ENCODE measurements around the gene MIPEP.

The MIPEP gene

DNA sequence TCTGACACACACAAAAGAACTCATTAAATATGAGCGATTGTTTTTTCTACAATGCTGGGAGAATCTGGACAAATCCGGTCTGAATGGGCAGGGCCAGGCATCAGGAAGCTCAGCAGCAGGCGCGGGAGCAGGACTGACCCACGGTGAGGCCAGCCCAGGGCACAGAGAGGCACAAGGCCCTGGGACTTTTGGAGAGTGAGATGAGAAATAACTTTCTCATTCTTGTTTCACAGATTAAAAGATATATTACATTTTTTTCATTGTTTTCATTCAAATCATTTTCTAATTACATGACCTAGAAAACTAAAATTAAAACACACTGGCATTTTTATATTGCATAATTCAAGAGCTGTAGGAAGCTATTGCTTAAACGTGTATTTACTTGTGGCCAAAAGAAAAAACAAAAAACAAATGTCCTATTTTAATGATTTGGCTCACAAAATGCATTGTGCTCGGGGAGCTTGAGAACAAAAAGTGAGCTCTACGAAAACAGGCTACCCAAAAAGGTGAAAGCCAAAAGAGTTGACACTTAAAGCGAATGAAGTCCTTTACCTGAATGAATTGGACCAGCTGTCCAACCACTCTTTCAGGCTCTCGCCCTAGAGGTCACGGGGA, 185.8 kb downstream of the MIPEP start:
- Histone ChIP-seq H3K4me1 (ENCODE audit: control insufficient read depth in 1 of 2, insufficient read depth in 1 of 2, low read depth in 1 of 2, low read length in 1 of 2) (peaks cover 3 to 4% of the 10 kb centered on the region in 2 experiments), H3K36me3 (no peaks in the 10 kb centered on the region), H3K27ac (no peak overlapping the region), H3K9me3 (no peaks in the 10 kb centered on the region), H3K4me3 (ENCODE audit: low read depth in 1 of 2, low read length in 1 of 2) (no peak overlapping the region), H3K27me3 (no peaks in the 10 kb centered on the region)
- TF ChIP-seq CTCF (IDR thresholded peaks at IDR 0.05), result no peak

DNA sequence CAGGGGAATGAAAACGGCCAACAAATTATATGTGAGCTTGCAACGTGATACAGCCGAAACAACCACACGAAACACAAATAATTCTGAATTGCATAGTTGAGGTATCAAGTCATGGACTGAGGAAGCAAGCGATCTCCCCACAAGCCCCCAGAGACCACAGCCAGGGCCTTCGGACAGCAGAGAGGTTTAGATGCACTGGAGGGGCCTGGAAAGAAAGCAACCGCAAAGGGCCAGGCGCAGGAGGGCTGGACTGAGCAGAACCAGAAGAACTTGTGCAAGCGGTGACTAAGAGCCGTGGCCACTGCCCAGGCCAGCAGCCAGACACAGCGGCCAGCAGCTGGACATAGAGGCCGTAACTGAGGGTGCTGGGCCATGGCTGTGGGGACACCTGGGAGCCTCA, 187.6 kb downstream of the MIPEP start:
- Histone ChIP-seq H3K27ac (no peak overlapping the region), H3K4me1 (ENCODE audit: control insufficient read depth in 1 of 2, insufficient read depth in 1 of 2, low read depth in 1 of 2, low read length in 1 of 2) (peaks cover 3 to 4% of the 10 kb centered on the region in 2 experiments), H3K27me3 (no peaks in the 10 kb centered on the region), H3K9me3 (no peaks in the 10 kb centered on the region), H3K36me3 (no peaks in the 10 kb centered on the region), H3K4me3 (ENCODE audit: low read depth in 1 of 2, low read length in 1 of 2) (no peak overlapping the region)
- TF ChIP-seq CTCF (IDR thresholded peaks at IDR 0.05), result no peak

DNA sequence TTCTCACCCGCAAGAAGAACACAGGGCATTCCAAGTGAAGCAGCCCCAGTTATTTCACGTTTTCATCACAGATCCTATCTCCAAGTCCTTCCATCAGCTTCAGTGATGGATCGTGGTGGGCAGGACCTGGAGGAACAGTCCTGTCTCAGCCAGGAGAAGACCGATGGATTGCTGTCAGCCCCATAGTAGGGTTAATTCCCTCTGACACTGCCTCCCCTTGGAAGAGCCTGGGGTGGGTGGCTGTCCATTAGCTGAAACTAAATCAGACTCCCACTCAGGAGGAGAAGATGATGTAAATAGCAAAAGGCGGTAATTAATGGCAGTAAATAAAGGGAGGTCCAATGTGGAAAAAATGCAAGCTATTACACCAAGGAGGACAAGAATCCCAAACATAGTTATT, 188.0 kb downstream of the MIPEP start:
- no peak overlapping the region for H3K27ac ChIP-seq

GRCh38 chr13:23699271-23699670, 189.9 kb downstream of the MIPEP start:
- Histone ChIP-seq H3K4me1 (ENCODE audit: control insufficient read depth in 1 of 2, insufficient read depth in 1 of 2, low read depth in 1 of 2, low read length in 1 of 2) (peaks cover 7 to 9% of the 10 kb centered on the region in 2 experiments), H3K27ac (no peak overlapping the region), H3K4me3 (ENCODE audit: low read depth in 1 of 2, low read length in 1 of 2) (no peak overlapping the region), H3K36me3 (no peaks in the 10 kb centered on the region), H3K9me3 (no peaks in the 10 kb centered on the region), H3K27me3 (no peaks in the 10 kb centered on the region)
- TF ChIP-seq CTCF (IDR thresholded peaks at IDR 0.05), result no peak

More for the DNA sequence above, 188.0 kb downstream of the MIPEP start:
- TF ChIP-seq CTCF (IDR thresholded peaks at IDR 0.05), result no peak
- Histone ChIP-seq H3K36me3 (no peaks in the 10 kb centered on the region), H3K9me3 (no peaks in the 10 kb centered on the region), H3K4me3 (ENCODE audit: low read depth in 1 of 2, low read length in 1 of 2) (no peak overlapping the region), H3K4me1 (ENCODE audit: control insufficient read depth in 1 of 2, insufficient read depth in 1 of 2, low read depth in 1 of 2, low read length in 1 of 2) (peaks cover 4% of the 10 kb centered on the region in 2 experiments), H3K27me3 (no peaks in the 10 kb centered on the region)

- no peak for TF ChIP-seq CTCF (IDR thresholded peaks at IDR 0.05)
- Histone ChIP-seq H3K9me3 (no peaks in the 10 kb centered on the region), H3K4me3 (ENCODE audit: low read depth in 1 of 2, low read length in 1 of 2) (no peak overlapping the region), H3K27ac (no peak overlapping the region), H3K27me3 (no peaks in the 10 kb centered on the region), H3K4me1 (ENCODE audit: control insufficient read depth in 1 of 2, insufficient read depth in 1 of 2, low read depth in 1 of 2, low read length in 1 of 2) (peaks cover 7 to 9% of the 10 kb centered on the region in 2 experiments), H3K36me3 (no peaks in the 10 kb centered on the region)
Observed at GRCh38 chr13:23697772-23698313, 191.4 kb downstream of the MIPEP start.
